ENCODE data around the gene BCR.

Gene BCR

DNA sequence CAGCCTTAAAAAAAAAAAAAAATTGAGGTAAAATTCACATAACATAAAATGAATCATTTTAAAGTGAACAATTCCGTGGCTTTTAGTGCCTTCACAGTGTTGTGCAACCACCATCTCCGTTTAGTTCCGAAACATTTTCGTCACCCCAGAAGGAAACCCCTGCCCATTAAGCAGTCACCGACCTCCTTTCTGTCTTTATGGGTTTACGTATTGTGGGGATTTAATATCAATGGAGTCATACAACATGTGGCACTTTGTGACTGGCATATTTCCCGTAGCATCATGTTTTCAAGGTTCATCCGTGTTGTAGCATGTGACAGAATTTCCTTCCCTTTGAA is 65.5 kb downstream of the BCR start:
- no peak for DNase-seq

DNA sequence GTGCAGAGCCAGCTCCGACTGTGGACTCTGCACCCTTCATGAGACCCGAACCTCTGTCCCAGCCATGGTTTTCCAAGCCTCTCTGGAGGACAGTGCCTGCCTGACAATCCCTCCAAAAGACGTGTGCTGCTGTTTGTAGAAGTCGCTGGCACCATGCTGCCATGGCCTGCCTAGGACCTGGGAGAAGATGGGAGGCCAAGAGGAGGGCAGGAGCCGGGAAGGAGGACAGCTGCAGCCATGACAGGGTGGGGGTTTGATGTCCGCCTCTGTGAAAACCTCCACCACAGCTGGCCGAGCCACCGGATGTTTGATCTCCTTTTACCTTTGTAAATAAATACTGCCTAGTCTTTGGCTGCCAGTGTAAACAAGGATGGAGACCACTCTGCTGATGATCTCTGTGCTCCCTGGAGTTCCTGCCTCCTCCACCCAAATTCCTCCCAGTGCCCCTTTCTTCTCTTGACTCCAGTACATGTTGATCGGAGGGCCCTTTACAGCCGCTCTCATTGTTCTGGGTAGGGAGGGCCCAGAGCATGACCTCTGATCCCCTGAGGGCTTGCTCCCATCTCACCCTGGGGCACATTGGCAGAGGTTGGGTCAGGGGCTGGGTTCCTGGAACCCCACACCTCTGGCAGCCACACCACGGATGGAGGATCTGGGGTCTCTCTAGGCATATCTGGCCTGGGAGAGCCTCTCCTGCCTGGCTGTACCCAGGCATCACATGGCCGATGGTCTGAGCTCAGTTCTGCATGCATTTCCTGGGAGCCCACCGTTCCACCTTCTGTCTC is 66.9 kb downstream of the BCR start:
- no peak for DNase-seq

GRCh38 chr22:23248583-23248982 is 68.3 kb downstream of the BCR start:
- DNase-seq = no peak

DNA sequence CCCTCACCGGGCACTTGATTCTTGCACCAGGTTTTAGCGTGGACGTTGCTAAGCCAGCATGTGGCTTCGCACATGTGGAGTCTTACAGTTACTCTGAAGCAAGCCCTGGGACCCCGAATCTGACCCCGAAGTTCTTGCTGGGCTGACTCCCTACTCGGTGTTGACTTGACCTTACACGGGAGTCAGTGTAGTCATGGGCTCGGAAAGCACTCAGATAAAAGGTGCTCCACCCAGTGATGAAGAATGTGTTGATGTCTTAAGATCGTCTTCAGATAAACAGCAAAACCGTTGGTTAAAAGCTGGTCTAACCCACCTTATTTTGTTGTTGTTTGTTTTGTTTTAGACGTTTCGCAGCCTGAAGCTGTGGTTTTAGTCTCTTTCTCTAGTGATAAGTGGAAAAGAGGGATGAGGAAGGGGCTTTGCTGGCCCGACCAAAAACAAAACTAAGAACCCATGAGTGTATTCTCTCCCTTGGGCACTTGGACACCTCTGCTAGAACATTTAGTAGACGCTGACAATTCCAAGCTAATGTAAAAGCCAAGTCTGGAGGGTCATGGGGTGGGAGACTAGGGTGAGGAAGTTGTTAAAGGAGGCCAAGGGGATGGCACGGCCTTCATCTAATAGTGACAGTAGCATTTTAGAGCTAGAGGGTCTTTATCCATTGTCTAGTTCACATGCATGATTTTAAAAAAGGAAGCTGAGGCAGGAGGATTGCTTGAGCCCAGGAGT is 69.9 kb downstream of the BCR start:
- no peak for DNase-seq

GRCh38 chr22:23250785-23251363 is 70.6 kb downstream of the BCR start:
- no peak for DNase-seq

DNA sequence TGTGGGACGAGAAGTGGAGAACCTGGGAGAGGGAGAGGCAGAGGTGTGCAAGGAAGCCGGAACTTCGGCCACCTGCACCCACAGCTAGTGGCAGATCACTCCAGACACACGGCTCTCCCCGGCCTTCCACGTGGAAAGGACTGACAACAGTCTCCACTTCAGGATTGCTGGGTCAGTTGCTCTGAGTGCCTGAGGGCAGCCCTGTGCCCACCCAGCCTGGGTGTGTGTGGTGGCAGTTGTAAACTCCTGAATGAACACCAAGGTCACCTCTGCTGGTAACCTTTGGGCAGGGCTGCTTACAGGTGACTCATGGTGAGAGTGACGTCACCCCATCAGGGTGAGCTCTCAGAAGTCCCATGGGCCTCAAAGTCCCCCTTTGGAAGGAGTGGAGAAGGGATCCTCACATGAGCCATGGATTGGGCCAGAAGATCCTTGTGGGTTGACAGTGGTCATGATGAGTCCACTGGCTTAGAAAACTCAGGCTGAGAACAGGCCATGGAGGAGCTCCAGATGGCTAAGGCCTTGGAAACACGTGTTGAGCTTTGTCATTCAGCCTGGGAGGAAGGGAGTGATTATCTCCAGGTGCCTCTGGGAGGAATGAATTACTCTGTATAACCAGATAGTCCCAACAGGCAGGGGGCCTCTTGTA is 71.3 kb downstream of the BCR start:
- no peak for DNase-seq

GRCh38 chr22:23253475-23254055 is 73.3 kb downstream of the BCR start:
- no peak for DNase-seq

DNA sequence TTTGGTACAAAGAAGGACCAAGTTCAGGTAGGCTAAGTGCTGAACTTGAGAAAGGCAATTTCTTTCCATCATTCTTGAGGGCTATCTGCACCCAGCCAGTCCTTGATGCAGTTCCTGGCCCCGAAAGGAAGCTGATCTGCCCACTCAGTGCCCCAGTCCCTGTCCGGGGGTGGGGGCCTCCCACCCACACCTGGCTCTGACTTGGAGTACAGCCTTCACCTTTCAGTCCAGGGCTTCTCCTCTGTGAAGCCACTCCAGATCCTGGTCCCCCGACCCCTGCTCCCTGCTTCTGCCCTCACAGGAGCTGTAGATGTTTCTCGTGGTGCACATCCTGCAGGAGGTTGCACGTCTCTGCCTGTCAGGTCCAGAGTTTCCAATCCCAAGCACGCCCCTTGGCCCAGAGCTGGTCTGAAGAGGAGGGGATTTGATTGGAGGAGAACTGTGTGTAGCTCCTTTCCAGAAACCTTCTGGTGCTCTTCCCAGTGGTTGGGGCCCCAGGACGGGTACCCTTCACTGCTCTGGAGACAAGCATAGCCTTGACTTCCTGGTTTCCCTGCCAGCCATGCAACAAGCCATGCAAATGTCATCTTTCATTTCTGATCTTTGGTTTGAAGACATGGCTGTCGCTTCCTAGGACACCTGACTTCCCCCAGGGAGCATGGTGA is 75.3 kb downstream of the BCR start:
- DNase-seq = no peak

DNA sequence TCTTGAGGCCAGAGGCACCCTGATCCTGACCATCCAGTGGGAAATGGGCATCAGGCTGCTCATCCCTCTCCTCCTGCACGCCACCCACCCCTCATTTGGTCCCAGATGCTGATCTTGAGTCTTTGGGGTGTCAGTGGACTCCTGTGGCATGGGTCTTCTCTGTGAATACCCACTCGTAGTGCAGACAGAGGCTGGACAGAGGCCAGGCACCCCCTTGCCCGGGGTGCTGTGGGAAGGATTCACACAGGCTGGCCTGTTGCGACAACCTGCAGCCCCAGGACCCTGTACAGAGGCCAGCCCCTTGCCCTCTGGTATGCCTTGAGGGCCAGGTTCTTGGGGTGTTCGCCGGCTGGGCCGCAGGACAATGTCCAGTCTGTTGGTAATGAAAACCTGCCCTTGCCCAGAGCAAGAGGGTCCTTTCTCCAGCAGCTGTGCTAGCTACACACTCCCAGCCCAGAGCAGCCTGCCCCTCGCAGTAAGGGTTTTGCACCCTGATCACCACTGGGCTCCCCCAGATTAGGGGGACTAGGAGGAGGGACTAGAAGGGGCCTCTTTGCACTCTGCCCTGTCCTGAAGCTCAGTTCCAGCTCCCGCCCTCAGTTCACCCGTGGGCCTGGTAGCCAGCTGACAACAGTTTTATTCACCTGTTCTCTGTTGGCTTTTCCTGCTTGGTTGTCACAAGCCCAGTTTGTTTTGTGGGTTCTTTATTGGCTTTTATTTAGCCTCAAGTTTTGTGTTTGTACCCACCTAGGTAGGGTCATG is 76.0 kb downstream of the BCR start:
- DNase-seq = no peak

DNA sequence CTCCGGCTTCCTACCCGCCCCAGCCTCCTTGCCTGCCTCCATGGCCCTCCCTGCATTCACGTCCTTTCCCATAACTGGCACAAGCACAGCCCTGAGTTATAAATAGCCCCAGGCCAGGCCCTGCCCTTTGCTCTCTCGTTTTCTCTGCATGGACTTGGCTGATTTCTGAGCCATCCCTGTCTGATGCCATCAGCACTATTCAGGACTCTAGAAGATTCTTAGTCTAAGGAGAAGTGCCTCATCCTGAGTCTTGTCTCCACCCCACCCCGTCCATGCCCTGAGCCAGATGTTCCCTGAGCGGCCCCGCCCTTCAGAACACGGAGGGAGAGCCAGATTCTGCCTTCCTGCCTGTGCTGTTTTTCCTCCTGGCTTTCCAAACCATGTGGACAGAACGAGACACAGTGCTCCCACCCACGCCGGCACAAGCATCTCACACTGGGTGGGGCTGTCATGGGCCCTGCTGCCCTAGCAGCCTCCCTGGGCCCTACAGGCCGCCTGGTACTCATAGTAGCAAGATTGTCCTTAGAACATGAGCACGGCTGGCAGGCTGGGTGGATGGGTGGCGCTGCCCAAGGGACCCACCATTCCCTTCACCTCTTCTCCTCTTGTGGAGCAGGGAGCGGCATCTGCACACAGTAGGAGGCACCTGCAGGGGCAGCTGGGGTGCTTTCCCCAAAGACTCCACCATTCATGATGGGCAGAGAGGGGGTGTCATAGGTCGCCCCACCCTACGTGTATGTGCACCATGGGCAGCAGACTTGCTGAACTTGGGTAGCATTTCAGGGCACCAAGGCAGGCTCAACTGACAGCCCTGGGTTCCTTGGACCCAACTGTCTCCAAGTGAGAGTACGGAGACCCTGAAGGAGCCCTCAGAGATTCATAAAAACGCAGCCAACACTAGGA is 76.9 kb downstream of the BCR start:
- DNase-seq = no peak

GRCh38 chr22:23257889-23258825 is 77.8 kb downstream of the BCR start:
- no peak for DNase-seq

GRCh38 chr22:23258826-23259170 is 78.5 kb downstream of the BCR start:
- no peak for DNase-seq

- no peak for DNase-seq
Measured at GRCh38 chr22:23259916-23260644, 79.8 kb downstream of the BCR start.

DNA sequence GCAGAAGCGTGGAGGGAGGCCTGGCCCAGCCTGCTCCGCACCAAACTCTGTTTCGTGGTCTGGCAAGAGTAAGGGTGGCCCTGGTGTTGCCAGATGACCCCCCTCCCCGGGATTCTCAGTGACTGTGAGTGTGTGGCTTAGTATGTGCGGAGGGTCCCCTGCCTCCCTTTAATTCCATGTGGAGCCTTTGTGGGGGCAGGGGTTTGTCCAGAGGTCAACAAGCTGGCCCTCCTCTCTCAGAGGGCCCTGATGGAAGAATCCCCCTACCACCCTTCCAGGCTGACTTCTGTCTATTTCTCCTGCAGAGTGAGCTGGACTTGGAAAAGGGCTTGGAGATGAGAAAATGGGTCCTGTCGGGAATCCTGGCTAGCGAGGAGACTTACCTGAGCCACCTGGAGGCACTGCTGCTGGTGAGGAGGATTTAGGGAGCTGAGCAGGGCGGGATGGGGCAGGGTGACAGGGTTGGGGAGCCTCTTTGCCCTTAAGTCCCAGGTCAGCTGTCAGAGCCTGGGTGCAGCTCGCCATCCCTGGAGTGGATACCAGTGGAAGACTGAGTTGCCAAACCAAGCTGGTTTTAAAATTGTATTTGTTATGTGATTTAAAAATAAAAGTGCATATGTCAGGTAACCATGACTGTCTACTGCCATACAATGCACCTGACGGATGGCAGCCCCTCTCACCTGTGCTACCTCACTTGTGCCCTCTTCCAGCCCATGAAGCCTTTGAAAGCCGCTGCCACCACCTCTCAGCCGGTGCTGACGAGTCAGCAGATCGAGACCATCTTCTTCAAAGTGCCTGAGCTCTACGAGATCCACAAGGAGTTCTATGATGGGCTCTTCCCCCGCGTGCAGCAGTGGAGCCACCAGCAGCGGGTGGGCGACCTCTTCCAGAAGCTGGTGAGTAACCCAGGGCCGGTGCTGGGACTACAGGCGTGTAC is 80.6 kb downstream of the BCR start:
- DNase-seq = no peak

GRCh38 chr22:23261900-23262450 is 81.7 kb downstream of the BCR start:
- no peak for DNase-seq

- DNase-seq = no peak
Measured at GRCh38 chr22:23262518-23263332, 82.4 kb downstream of the BCR start.

Measured in fibroblast of skin of scalp (primary cell).